OCI-LY1 (cell line): ENCODE measurements around the gene CAPZA1.

ENCODE experiments used
- EZH2 ChIP-seq: fragments of 200-600 bp; sonication (generic), shearing (Covaris generic); IDR thresholded peaks from 2 replicates; pipeline ENCODE4 v1.8.0; 2017; ENCODE audit warnings: borderline replicate concordance, mixed run types, mild to moderate bottlenecking, antibody characterized with exemption, low read length, moderate library complexity, mixed read lengths
- TF ChIP-seq, protein P1 (sequence below): fragments of 200-600 bp; sonication (generic), shearing (Covaris generic); IDR thresholded peaks from 2 replicates; pipeline ENCODE4 v1.5.1; 2017; ENCODE audit warnings: mild to moderate bottlenecking, antibody characterized with exemption, low read length, moderate library complexity, mixed read lengths

GRCh38 chr1:112702420-112703261 lies 83.0 kb downstream of the CAPZA1 start:
- TF ChIP-seq, protein P1, sequence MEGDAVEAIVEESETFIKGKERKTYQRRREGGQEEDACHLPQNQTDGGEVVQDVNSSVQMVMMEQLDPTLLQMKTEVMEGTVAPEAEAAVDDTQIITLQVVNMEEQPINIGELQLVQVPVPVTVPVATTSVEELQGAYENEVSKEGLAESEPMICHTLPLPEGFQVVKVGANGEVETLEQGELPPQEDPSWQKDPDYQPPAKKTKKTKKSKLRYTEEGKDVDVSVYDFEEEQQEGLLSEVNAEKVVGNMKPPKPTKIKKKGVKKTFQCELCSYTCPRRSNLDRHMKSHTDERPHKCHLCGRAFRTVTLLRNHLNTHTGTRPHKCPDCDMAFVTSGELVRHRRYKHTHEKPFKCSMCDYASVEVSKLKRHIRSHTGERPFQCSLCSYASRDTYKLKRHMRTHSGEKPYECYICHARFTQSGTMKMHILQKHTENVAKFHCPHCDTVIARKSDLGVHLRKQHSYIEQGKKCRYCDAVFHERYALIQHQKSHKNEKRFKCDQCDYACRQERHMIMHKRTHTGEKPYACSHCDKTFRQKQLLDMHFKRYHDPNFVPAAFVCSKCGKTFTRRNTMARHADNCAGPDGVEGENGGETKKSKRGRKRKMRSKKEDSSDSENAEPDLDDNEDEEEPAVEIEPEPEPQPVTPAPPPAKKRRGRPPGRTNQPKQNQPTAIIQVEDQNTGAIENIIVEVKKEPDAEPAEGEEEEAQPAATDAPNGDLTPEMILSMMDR, result no peak
- TF ChIP-seq EZH2, result no peak
